ENCODE data around the gene PTGR2.

PTGR2 gene

GRCh38 chr14:73873660-73874059 is 22.0 kb downstream of the PTGR2 start:
- no peak for DNase-seq (ENCODE audit: low spot score)
- TF ChIP-seq CTCF (IDR thresholded peaks at IDR 0.05; ENCODE audit: extremely low read depth, missing control alignments) = no peak

- TF ChIP-seq CTCF (IDR thresholded peaks at IDR 0.05; ENCODE audit: extremely low read depth, missing control alignments) = no peak
- DNase-seq (ENCODE audit: low spot score) = no peak
Observed at GRCh38 chr14:73877790-73878189, 26.2 kb downstream of the PTGR2 start.

GRCh38 chr14:73878436-73878835 is 26.8 kb downstream of the PTGR2 start:
- no peak for TF ChIP-seq CTCF (IDR thresholded peaks at IDR 0.05; ENCODE audit: extremely low read depth, missing control alignments)
- DNase-seq (ENCODE audit: low spot score) = no peak

- no peak for DNase-seq (ENCODE audit: low spot score)
- no peak for TF ChIP-seq CTCF (IDR thresholded peaks at IDR 0.05; ENCODE audit: extremely low read depth, missing control alignments)
Observed at GRCh38 chr14:73879027-73879426, 27.4 kb downstream of the PTGR2 start.

- peak; percentile 24 for DNase-seq (ENCODE audit: low spot score)
- no peak for TF ChIP-seq CTCF (IDR thresholded peaks at IDR 0.05; ENCODE audit: extremely low read depth, missing control alignments)
Observed at GRCh38 chr14:73884438-73885190, 33.0 kb downstream of the PTGR2 start.

GRCh38 chr14:73886449-73887317 is 35.1 kb downstream of the PTGR2 start, which contains the start of gene ZNF410:
TSS of gene ZNF410 (plus strand) at chr14:73886859. CDS start at chr14:73892176, 5,317 bp downstream.
- no peak for TF ChIP-seq CTCF (IDR thresholded peaks at IDR 0.05; ENCODE audit: extremely low read depth, missing control alignments)
- DNase-seq (ENCODE audit: low spot score) = peak; percentile 90

GRCh38 chr14:73887318-73887616 is 35.6 kb downstream of the PTGR2 start:
- DNase-seq (ENCODE audit: low spot score) = no peak
- TF ChIP-seq CTCF (IDR thresholded peaks at IDR 0.05; ENCODE audit: extremely low read depth, missing control alignments) = no peak
